NCI-H2081 (cell line): Measurements from ENCODE around the gene EMILIN1.

Experiments
- DNase-seq, 2 experiments: peaks; one replicate each; lab custom pipeline; 2025; lab: John Stamatoyannopoulos, UW

Gene EMILIN1

GRCh38 chr2:27078267-27079194, at the start of gene EMILIN1:
Gene EMILIN1 (plus strand): TSS chr2:27078615. CDS start chr2:27079066, 451 bp downstream.
- no peak for DNase-seq

GRCh38 chr2:27029051-27029450, 49.4 kb upstream of the EMILIN1 start:
- DNase-seq: no peak

GRCh38 chr2:27032495-27033252, 45.7 kb upstream of the EMILIN1 start, which contains the start of gene TMEM214:
Gene TMEM214 (plus strand): TSS chr2:27032965. CDS start chr2:27033016, 51 bp downstream.
- peak; percentile 87 to 93 for DNase-seq

- no peak for DNase-seq
These were observed 45.1 kb upstream of the EMILIN1 start for GRCh38 chr2:27033253-27033852.

GRCh38 chr2:27038012-27038411, 40.4 kb upstream of the EMILIN1 start:
- no peak for DNase-seq

- DNase-seq: no peak
These were observed 39.6 kb upstream of the EMILIN1 start for GRCh38 chr2:27038631-27039339.

- DNase-seq: no peak
These were observed 39.0 kb upstream of the EMILIN1 start for GRCh38 chr2:27039426-27039825.

- DNase-seq: no peak
These were observed 38.5 kb upstream of the EMILIN1 start for GRCh38 chr2:27039871-27040270.

- DNase-seq: no peak
These were observed 38.1 kb upstream of the EMILIN1 start for GRCh38 chr2:27040282-27040681.

- peak in 1 of 2 experiments; percentile 24 for DNase-seq
These were observed 36.7 kb upstream of the EMILIN1 start for GRCh38 chr2:27041752-27042151.

- DNase-seq: no peak
These were observed 36.2 kb upstream of the EMILIN1 start for GRCh38 chr2:27042159-27042661.

- DNase-seq: no peak
These were observed 35.3 kb upstream of the EMILIN1 start for GRCh38 chr2:27042985-27043634.

GRCh38 chr2:27049422-27050280, 28.8 kb upstream of the EMILIN1 start:
- no peak for DNase-seq

- DNase-seq: peak; percentile 93 to 95
These were observed 28.0 kb upstream of the EMILIN1 start for GRCh38 chr2:27050281-27050995.

- peak; percentile 93 to 96 for DNase-seq
These were observed 27.2 kb upstream of the EMILIN1 start, which contains the start of gene AGBL5 for GRCh38 chr2:27050996-27051901. Gene AGBL5 (plus strand): TSS chr2:27051668. CDS start chr2:27052959, 1,291 bp downstream.

- DNase-seq: no peak
These were observed 26.3 kb upstream of the EMILIN1 start for GRCh38 chr2:27051902-27052645.

GRCh38 chr2:27053321-27053720, 25.1 kb upstream of the EMILIN1 start:
- no peak for DNase-seq
